ENCODE measurements around the gene REEP1.

REEP1 gene

DNA sequence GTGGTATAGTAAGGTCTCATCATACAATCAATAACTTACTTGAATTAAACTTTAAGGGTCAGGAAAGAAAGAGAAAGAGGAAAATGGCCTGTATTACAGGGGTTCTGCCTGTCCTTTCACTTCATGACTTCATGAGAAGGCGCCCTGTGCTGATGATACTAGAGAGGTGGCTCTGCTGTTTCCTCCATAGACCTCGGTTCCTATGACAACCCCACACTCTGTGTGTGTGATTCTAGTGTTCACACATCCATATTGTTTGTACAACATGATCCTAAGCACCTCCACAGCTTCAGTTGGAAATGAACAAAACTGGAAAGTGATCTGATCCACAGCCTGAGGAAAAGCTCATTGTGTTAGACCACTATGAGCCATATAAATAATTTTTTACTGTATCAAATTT lies 7.0 kb upstream of the REEP1 start:
- no peak for DNase-seq

DNA sequence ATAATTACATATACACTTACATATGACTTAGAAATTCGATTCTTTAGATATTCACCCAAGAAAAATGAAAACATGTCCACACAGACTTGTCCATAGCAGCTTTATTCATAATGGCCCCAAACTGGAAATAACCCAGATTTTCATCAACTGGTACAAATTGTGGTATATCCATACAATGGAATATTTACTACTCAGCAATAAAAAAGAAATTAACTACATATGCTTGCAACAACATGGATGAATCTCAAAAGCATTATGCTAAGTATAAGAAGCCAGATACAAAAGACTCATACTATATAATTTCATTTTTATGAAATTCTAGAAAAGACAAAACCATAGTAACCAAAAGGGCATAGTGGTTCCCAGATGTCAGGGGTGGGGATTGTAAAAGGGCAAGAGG lies 5.1 kb upstream of the REEP1 start:
- DNase-seq: no peak

DNA sequence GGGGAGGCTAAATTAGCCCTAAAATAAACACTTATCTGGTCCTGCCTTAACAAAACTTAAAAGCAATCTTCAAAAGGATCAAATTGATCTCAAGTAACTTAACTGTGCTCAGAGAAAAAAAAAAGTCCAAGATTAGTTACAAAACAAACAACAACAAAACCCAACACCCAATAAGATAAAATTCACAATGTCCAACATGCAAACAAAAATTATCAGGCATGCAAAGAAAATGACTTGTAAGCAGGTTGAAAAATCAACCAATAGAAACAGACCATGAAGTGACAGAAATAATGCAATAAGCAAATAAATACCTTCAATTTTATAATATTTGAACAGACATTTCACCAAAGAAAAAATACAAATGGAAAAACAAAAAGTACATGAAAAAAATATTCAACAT lies 4.0 kb upstream of the REEP1 start:
- no peak for DNase-seq

DNA sequence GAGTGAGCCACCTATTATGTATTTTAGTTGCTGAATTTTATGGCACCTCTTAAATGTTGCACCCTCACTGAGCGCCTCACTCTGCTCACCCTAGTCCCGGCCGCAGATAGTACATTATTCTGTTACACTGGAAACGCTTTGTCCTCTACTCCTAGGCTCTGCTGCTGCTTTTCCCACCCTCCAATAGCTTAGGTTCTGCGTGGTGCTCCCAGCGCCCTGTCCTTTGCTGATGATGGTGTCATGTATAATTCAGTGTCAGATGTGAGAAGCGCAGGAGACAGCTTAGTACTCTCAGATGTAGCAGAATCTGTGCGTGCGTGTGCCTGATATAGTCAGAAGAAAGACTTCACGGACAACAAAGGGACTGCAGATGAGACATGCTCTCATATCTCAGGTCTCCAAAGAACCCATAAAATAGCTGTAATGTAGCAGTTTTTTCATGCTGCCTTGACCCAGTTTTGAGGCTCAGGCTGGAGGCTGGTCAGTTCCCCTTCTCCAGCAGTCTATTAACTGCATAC lies 1.4 kb upstream of the REEP1 start:
- DNase-seq: no peak

DNA sequence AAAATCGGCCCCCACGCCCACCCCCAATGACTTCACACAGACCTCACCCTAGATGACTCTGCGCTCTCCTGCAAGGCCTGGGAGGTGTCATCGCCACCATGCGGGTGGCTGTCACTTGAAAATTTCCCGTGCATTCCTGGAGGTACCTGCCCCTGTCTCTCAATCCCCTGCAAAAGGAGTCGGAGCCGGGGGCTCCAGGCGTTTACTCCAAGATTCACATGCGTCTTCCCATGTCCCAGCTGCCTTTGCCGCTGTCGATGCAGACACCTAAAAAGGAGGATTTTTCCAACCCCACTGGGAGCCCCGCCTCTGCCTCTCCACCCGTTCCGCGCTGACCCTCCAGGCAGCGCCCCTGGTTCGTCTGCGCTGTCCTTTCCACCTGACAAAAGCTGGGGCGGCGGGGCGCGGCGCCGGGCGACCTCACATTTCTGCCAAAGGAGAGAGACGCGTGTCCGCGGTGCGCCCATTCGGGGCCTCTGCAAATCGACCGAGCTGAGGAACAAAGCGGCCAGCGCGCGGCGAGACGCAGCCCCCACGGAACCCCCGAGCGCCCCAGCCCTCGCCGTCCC lies 667 bp downstream of the REEP1 start:
- peak; percentile 11 for DNase-seq

DNA sequence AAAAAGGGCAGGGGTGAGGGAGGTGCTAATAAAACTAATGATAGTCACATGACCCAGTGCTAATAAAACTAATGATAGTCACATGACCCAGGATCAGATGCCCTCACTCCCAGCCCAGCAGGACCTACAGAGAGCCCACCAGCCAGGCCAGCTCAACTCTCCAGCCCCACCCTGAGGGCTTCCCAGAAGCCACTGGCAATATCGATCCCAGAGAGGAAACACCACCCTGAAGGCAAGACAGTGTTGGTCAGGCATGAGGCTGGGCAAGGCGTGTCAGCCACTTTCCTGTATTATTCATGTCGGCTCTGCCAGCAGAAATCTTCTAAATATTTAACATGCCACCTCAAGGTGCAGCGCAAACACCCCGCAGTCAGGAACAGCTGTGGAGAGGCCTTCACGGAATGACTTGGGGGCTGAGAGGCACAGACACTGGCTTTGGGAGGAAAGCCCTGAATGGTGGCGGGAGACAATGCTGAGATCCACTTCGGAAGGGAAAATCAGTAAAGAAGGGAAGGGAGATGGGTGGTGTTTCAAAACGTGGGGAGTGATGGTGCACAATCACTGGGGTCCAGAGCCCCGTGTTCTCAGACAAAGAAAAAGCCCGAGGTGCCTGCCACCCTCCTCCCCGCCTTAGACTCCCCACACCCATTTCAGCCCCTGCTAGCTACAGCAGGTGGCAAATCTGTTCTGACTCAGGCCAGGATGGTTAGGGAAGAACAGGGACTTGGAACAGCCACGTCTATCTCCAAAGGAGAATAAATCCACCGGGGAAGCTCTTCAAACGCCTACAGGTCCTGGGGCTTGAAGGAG lies 1.4 kb downstream of the REEP1 start:
- no peak for DNase-seq

DNA sequence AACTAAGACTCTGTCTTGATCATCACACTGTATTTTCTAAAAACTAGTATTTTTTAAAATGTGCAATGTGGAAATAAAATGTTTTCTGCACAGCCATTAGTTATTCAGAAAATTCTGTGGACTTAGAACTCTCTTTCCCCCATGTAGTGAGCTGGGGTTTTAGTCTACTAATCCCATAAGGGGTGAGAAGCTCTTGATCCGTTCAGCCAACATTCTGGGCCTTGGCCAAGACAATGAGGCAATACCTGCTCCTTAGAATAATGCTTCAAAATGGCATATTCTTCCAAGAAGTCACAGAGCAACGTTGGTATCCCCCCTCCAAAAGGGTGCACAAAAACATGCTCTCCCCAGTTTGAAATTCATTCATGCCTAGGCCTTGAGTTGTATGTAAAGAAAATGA lies 4.0 kb downstream of the REEP1 start:
- no peak for DNase-seq

DNA sequence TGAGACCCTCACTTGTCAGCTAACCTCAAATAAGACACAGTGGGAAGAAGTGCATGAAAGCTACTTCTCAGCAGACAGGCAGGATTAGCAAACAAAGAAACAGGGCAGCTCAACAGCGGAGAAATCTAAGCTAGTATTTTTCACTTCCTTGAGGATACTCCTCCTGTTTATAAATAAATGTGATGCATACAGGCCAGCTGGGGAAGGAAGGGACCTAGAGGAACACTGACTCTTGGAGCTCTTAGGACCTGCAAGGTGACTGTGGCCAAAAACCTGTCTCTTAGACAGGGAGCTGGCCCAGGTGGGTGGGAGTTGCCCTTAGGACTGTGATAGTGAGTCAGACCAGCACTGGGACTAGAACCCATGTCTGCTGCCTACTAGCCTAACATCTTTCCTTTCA lies 4.8 kb downstream of the REEP1 start:
- DNase-seq: no peak

DNA sequence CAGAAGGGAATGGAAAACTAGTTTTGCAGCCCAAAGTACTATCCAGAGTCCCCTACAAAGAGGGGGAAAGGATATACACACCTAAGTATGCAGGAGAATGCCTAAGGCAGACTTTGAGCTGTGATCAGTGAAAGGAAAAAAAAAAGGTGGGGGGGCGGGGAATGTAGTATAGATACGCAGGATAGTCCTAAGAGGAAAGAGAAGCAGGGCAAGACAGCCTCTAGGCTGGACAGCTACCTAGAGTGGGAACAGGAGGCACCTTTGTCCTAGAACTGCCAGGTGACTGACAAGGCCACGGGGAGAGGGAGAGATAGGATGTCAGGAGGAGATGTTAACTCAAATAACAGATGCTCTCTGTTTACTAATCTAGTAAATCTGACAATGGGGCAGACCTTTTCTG lies 6.0 kb downstream of the REEP1 start:
- no peak for DNase-seq

DNA sequence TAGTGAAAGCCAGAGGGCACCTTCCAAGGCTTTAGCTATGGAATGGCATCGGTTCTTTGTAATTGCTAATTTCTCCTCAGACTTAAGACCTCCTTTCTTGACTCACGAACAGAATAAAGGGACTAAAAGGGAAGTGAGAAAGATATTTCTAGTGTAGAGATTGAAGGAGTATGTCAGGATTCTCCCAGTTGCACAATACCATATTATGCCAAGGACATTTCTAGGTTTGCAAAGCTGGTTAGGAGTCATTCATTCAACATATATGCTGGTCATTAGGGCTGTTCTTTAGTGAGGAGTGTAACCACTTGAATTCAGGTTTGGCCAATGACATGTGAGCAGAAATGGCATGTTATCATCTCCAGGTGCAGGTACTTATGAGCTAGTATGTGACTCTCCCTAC lies 7.4 kb downstream of the REEP1 start:
- no peak for DNase-seq

DNA sequence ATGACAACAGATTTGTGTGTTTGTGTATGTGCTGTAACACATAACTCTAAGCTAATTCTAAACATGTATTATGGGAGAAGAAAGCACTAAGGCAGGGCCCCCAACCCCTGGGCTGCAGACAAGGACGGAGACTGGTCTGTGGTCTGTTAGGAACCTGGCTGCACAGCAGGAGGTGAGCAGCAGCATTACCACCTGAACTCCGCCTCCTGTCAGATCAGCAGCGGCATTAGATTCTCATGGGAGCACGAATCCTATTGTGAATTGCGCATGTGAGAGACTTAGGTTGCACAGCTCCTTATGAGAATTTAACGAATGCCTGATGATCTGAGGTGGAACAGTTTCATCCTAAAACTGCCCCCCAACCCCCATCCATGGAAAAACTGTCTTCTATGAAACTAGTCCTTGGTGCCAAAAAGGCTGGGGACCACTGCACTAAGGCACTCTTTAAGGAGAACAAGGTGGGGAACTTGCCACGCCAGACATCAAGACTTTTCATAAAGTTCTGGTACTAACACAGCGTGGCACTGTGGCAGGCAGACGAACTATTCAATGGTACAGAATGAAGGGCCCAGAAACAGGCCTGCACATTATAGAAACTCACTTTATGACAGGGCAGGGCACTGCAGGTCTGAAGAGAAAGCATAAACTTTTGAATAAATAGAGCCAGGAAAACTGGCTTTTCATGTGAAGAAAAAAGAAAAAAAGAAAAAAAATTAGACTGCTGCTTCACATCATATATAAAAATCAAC lies 14.0 kb downstream of the REEP1 start:
- DNase-seq: no peak

DNA sequence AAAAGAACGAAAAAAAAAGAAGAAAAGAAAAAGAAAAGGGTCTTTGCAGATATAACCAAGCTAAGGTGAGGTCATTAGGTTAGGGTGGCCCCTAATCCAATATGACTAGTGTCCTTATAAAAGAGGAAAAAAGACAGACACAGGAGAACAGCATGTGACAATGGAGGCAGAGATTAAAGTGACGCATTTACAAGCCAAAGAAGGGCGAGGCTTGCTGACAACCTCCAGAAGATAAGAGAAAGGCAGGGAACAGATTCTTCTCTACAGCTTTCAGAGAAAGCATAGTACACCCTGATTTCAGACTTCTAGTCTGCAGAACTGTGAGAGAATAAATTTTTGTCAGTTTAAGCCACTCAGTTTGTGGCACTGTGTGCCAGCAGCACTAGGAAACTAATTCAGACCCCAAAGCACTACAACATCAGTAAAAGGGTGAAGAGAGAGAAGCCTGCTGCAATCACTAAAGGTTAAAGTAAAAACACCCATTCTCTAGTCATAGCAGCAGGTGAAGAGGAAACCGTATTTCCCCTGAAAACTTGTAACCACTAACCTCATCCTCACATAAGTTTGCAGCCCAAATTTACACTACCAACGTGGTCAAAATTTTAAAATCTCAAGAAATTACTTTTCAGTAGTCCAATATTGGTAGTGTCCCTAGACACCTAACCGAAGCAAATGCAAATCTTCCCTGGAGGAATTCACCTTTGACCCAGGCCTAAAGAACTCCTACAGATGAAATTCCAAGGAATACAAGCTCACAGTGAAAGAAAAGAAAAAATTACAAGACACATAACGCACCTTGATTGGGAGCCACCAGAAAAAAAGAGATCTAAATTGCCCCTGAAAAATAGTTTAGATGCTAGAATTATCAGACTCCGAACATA lies 17.5 kb downstream of the REEP1 start:
- peak; percentile 34 for DNase-seq

DNA sequence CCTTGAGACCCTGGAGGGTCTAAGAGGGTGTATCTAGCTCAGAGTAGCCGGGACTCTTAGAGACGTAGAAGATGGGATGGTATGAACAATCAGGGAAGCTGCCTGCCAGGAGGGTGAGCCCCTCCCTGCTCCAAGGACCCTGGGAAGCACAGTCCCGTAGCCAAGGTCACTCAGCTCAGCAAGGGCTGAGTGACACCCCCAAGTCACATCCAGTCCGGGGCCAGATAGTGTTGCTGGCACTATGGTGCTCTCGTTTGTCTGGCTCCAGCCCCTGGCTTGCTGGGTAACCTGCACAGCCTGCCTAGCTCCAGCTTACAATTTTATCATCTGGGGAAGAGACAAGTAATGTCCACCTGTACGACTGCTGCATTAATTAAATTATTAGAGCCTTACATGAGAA lies 22.3 kb downstream of the REEP1 start:
- no peak for DNase-seq

DNA sequence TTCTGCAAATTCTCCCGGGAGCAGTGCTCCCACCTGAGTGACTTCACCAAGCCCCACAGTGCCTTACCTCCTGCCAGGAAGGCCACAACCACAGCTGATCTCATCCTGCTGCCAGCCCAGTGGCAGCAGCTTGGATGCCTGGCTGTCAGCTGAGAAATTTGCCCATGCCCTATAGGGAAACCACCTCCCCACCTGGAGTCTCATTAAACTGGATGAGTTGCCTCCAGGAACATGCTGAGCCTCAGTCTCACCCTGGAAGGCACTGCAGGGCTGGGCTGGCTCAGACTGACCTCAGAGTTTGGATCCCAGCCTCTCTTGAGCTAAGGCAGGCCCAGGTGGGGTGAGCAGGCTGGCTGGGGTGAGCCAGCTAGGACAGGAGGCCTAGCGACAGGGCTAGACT lies 23.3 kb downstream of the REEP1 start:
- no peak for DNase-seq

DNA sequence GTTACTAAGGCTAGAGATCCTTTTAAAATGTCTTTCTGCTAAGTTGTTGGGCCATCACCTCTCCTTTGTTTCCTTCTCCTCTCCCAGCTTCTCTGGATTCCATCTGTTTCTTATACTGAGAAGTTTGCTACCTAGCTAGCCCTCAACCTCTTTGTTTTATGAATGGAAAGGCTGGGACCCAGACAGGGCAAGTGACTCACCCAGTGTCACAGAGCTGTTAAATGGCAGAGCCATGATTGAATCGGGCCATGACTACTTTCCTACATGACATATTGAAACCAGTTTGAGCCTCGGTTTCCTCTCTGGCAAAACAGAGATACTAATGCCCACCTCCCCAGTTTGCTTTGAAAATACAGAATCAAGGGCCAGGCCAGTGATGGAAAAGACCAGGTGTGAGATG lies 24.1 kb downstream of the REEP1 start:
- no peak for DNase-seq

DNA sequence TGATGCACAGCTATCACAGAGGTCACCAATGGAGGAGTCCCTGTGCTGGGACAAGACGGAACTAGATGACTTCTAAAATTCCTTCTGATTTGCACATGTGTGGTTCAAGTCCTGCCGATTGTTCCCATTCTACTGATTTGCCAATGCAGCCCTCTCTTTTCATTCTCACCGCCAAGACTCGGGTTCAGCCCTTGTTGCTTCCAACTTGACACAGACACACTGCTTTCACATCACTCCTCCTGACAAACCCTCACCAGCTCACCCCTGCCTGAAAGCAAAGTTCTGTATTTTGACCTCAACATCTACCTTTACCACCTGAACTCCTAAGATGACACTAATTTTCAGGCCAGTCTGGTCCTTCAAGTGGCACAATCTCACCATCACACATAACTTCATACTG lies 25.5 kb downstream of the REEP1 start:
- DNase-seq: no peak

DNA sequence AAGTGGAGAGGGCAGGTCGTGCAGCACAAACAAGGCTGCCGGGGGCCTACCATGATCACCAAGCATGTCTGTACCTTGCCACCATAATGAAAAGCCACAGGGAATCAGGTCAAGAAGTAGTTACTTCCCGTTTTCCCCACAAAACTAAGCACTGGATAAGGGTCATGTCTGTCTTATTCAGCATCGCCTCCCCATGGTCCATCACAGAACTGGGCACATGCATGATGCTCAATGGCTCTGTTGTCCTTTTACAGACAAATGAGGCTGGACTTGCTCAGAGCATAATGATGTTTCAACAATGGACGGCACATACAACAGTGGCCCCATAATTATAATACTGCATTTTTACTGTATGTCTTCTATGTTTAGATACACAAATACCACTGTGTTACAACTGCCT lies 27.5 kb downstream of the REEP1 start:
- no peak for DNase-seq

DNA sequence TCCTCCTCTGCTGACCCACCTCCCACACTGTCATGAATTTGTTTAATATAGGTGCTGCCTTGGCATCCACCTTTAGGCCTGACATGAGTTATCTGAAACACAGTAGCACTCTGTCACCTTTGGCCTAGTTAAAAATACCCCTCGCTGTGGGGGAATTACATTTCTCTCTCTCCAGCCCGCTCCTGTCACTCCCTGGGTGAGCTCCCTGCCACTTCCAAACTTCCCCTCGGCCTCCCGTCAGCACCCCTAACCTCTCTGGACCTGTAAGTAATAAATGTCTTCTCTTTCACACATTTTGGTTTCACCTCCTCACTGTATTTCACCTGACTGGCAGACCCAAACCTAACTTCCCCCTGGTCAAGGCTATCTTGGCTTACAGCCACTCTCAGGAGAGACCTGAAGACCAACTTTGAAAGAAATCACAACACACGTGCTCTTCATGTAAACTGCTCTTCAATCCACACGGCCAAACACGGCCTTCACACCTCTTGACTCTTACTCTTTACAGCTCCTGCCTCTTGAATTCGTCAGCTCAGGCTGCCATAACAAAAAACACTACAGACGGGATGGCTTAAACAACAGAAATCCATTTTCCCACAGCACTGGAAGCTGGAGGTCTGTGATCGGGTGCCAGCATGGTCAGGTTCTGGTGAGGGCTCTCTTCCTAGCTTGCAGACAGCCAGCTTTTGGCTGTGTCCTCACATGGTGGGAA lies 28.3 kb downstream of the REEP1 start:
- no peak for DNase-seq

DNA sequence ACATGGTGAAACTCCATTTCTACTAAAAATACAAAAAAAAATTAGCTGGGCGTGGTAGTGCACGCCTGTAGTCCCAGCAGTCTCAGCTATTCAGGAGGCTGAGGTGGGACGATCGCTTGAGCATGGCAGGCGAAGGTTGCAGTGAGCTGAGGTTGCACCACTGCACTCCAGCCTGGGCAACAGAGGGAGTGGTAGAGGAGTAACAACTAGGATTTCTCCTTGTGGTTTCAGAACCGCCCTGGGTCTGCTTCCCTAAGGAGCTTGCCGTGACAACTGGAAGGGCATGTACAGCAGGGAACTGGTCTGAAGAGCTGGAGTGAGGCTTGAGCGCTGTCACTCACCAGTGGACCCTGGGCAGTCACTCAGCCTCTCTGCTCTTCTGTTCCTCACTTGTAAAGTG lies 29.1 kb downstream of the REEP1 start:
- no peak for DNase-seq

DNA sequence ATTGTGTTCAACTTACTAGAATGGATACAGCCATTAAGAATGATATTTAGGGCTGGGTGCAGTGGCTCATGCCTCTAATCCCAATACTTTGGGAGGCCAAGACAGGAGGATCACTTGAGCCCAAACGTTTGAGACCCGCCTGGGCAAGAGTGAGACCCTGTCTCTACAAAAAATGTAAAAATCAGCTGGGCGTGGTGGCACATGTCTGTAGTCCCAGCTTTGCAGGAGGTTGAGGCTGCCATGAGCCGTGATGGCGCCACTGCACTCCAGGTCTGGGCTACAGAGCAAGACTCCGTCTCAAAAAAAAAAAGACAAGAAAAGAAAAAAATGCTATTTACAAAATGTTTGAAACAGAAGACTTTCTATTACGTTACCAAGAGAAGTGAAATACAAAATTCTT lies 30.0 kb downstream of the REEP1 start:
- DNase-seq: no peak

DNA sequence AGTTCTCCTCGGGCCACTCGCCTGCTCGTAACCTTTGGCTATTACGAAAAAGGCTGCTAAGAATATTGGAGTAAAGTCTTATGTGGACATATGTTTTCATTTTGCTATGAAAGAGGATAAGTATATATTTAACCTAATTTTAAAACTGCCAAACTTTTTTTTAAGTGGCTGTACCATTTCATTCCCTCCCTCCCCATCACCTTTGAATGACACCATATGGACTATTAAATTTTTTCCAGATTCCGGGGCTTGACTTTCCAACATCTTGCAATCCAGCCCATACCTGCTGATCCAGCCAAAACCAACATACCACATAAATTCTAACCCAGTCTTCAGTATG lies 31.5 kb downstream of the REEP1 start:
- DNase-seq: no peak

DNA sequence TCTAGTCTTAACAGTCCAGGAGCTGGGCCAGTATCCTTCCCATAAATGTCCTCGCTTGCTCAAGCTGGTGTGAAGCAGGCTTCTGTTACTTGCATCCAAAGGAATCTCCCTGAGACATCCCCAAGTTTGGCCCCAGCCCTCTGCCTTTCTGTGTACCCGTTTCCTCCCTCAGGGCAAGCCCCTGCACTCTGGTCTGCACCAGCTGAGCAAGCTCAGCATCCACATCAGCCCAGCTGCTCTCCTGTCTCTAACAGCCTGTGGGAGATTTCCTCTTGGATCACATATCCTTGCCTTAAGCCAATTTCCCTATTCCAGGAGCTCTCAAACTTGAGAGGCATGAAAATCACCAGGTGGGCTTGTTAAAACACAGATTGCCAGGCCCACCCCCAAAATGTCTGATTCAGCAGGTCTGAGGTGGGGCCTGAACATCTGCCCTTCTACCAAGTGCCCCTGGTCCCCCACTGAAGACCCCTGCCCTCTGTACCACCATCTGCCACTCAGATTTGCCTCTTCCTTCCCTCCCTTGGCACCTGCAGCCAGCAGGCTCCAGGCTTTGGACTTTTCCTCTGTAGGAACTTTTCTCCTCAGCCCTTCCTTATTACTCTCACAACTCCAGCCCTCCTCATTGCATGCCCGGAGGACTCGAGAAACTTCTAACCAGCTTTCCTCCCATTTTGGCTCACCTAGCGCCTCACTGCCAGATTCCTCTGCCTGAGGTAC lies 32.1 kb downstream of the REEP1 start:
- no peak for DNase-seq

All from hematopoietic multipotent progenitor cell treated with erythropoietin and hydrocortisone succinate and interleukin-3 and kit ligand, for 6 days (in vitro differentiated cells).